ENCODE results near the gene UBAP1. TPM values are rescaled to one million over a fixed set of nuclear protein-coding genes. Genes with fewer than 3 reads are reported as not detected.

UBAP1 gene
- total and polyA plus RNA-seq, 9 of the 15 experiments (the other 6 are each of a cell fraction or from before 2014, with no cell fraction given): 1.3 to 33.4 (median 16.5) TPM

DNA sequence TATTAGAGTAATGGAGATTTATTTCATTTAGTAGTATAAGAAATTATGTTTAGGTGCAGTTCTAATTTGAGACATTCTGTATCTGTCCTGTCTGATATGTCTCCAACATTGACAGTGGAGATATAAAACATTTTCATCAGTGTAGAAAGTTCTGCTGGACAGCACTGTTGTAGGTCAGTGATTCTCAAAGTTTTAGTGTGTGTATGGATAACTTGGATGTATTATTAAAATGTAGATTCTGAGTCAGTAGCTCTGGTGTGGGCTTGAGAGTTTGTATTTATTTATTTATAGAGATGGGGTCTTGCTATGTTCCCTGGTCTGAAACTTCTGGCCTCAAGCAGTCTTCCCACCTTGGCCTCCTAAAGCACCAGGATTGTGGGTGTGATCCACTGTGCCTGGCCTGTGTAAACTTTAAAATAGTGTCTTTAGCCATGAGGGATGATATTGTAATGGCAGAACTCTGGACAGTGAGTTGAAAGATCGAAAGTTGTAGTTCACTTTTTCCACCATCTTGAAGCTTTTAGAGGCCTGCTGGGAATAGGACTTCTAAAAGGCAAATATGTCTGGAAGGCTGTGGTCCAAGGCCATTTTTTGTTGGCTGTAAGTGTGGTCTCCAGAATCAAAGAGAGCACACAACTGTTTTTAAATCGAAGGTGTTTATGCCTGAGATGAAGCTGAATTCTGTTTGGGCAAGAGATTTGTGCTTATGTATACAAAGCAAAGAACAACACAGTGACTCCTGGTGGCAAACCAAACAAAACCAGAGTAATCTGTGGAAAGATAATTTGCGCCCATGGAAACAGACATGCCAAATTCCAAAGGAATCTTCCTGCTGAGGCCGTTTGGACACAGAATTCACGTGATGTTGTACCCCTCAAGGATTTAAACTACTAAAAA lies 12.4 kb downstream of the UBAP1 start:
- no peak overlapping the region for H3K9ac ChIP-seq (ENCODE audit: insufficient read depth in 1 of 2, low read depth in 2 of 2, low read length in 2 of 2)
- FAIRE-seq (peak; percentile 64), DNase-seq (ENCODE audit: extremely low read depth in 1 of 4, low spot score in 3 of 4) (no peak), ATAC-seq (peak; percentile 49; the same call in 1 of the 3 replicates)
- intact Hi-C loops (cut with micrococcal nuclease) (no loop called here), in situ Hi-C loops (cut with MboI) (no loop called here)
- no peaks in the 10 kb centered on the region for H3K27me3 ChIP-seq (ENCODE audit: control insufficient read depth in 2 of 2, insufficient read depth in 2 of 2, low read length in 2 of 2)
- BruUV-seq (replicated peaks): no TSS peak
- H3K9me3 ChIP-seq (replicated peaks; ENCODE audit: control insufficient read depth, insufficient read depth, low read depth, low read length): no peaks in the 10 kb centered on the region
- no peaks in the 10 kb centered on the region for H3K9me1 ChIP-seq (ENCODE audit: control insufficient read depth, insufficient read depth, low read length)
- H3K79me2 ChIP-seq (ENCODE audit: control insufficient read depth, insufficient read depth, low read length): peaks cover 73% of the 10 kb centered on the region
- peaks cover 0 to 4% of the 10 kb centered on the region in 2 experiments; a peak in 3 of 5 replicates for H3K4me1 ChIP-seq (replicated peaks in 1 of 2; ENCODE audit: control insufficient read depth in 2 of 2, insufficient read depth in 2 of 2, low read length in 2 of 2)
- no peak overlapping the region for H3K4me3 ChIP-seq
- 41% methylated on average over 5 of the region's 5 CpGs for WGBS (ENCODE audit: insufficient coverage, low coverage, missing lambda C conversion rate)
- POLR2A ChIA-PET: interaction anchor here (0.7 to 2.2 kb wide), 6 partner anchors 9 to 72 kb away, joined by 3 to 10 read pairs (median 4); partner anchors contain the start of genes DCAF12 and UBAP1
- CTCF ChIA-PET (ENCODE audit: low intra/inter-chr PET ratio): no interaction called here
- no peaks in the 10 kb centered on the region; the same call in 1 of the 2 replicates for H4K20me1 ChIP-seq (replicated peaks; ENCODE audit: control insufficient read depth, insufficient read depth, low read length)
- H2AFZ ChIP-seq (ENCODE audit: low read depth, low read length): no peak overlapping the region
- peak overlapping the region; percentile 7; the same call in 1 of the 2 replicates for H3K4me2 ChIP-seq (ENCODE audit: insufficient read depth, low read length)
- no peak overlapping the region for H3K27ac ChIP-seq (ENCODE audit: extremely low read depth, low read depth, low read length)
- H3K36me3 ChIP-seq (ENCODE audit: control insufficient read depth, insufficient read depth, low read length): no peaks in the 10 kb centered on the region
- TF ChIP-seq DDX20 (tag; IDR thresholded peaks at IDR 0.05; ENCODE audit: low read depth): no peak
- peak; percentile 41; the same call in 1 of the 2 replicates for TF ChIP-seq RFX1 (IDR thresholded peaks at IDR 0.05)
- TF ChIP-seq HDAC3 (IDR thresholded peaks at IDR 0.05; ENCODE audit: borderline replicate concordance, partially characterized antibody): no peak
- no peak for TF ChIP-seq ZNF79 (CRISPR knock-in tag; IDR thresholded peaks at IDR 0.05; ENCODE audit: low read depth)
- TF ChIP-seq ZNF696 (CRISPR knock-in tag; conservative IDR thresholded peaks at IDR 0.05): no peak
- no peak for TF ChIP-seq DNMT1 (IDR thresholded peaks at IDR 0.05)
- TF ChIP-seq, protein P1, sequence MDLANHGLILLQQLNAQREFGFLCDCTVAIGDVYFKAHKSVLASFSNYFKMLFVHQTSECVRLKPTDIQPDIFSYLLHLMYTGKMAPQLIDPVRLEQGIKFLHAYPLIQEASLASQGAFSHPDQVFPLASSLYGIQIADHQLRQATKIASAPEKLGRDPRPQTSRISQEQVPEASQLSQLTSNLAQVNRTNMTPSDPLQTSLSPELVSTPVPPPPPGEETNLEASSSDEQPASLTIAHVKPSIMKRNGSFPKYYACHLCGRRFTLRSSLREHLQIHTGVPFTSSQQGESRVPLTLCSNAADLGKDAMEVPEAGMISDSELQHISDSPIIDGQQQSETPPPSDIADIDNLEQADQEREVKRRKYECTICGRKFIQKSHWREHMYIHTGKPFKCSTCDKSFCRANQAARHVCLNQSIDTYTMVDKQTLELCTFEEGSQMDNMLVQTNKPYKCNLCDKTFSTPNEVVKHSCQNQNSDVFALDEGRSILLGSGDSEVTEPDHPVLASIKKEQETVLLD (IDR thresholded peaks at IDR 0.05): no peak
- TF ChIP-seq POLR3G (IDR thresholded peaks at IDR 0.05; ENCODE audit: extremely low read depth, insufficient read length, insufficient replicate concordance): no peak
- no peak for TF ChIP-seq BHLHE40 (IDR thresholded peaks at IDR 0.05; ENCODE audit: low read length)
- TF ChIP-seq ZC3H4 (CRISPR knock-in tag; IDR thresholded peaks at IDR 0.05; ENCODE audit: borderline replicate concordance): no peak
- TF ChIP-seq PHTF2 (CRISPR knock-in tag; IDR thresholded peaks at IDR 0.05): no peak
- TF ChIP-seq, protein P2, sequence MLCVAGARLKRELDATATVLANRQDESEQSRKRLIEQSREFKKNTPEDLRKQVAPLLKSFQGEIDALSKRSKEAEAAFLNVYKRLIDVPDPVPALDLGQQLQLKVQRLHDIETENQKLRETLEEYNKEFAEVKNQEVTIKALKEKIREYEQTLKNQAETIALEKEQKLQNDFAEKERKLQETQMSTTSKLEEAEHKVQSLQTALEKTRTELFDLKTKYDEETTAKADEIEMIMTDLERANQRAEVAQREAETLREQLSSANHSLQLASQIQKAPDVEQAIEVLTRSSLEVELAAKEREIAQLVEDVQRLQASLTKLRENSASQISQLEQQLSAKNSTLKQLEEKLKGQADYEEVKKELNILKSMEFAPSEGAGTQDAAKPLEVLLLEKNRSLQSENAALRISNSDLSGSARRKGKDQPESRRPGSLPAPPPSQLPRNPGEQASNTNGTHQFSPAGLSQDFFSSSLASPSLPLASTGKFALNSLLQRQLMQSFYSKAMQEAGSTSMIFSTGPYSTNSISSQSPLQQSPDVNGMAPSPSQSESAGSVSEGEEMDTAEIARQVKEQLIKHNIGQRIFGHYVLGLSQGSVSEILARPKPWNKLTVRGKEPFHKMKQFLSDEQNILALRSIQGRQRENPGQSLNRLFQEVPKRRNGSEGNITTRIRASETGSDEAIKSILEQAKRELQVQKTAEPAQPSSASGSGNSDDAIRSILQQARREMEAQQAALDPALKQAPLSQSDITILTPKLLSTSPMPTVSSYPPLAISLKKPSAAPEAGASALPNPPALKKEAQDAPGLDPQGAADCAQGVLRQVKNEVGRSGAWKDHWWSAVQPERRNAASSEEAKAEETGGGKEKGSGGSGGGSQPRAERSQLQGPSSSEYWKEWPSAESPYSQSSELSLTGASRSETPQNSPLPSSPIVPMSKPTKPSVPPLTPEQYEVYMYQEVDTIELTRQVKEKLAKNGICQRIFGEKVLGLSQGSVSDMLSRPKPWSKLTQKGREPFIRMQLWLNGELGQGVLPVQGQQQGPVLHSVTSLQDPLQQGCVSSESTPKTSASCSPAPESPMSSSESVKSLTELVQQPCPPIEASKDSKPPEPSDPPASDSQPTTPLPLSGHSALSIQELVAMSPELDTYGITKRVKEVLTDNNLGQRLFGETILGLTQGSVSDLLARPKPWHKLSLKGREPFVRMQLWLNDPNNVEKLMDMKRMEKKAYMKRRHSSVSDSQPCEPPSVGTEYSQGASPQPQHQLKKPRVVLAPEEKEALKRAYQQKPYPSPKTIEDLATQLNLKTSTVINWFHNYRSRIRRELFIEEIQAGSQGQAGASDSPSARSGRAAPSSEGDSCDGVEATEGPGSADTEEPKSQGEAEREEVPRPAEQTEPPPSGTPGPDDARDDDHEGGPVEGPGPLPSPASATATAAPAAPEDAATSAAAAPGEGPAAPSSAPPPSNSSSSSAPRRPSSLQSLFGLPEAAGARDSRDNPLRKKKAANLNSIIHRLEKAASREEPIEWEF (CRISPR knock-in tag; IDR thresholded peaks at IDR 0.05): no peak
- TF ChIP-seq TRIM24 (IDR thresholded peaks at IDR 0.05): no peak
- no peak for TF ChIP-seq MXI1 (IDR thresholded peaks at IDR 0.05; ENCODE audit: low read depth, low read length)
- TF ChIP-seq SRSF3 (IDR thresholded peaks at IDR 0.05; ENCODE audit: insufficient read depth, low read length): no peak
